Gastroesophageal sphincter (tissue), 4 donors: ENCODE measurements around the gene CXCR4. TPM values are rescaled to one million over a fixed set of nuclear protein-coding genes. Genes with fewer than 3 reads are reported as not detected.

Experiments used
- ATAC-seq: fragments of 150-250 bp; one replicate; pipeline ENCODE4 v1.9.1; 2016; ENCODE audit warnings: mild to moderate bottlenecking, moderate library complexity
- H3K27ac ChIP-seq, 4 donors: fragments of 200-600 bp; sonication (generic) in 3 of 4; 1 replicate in 3 of 4; 2 replicates in 1 of 4; pipeline ENCODE4 v1.5.1; 2016 to 2019
- H3K27me3 ChIP-seq: fragments of 200-600 bp; sonication (generic); one replicate; pipeline ENCODE4 v1.5.1; 2019
- H3K36me3 ChIP-seq, 2 donors: fragments of 200-600 bp; sonication (generic); one replicate each; pipeline ENCODE4 v1.5.1; 2019; ENCODE audit warnings: control low read depth in 1 of 2
- H3K4me1 ChIP-seq, 3 donors: fragments of 200-600 bp; sonication (generic); 1 replicate in 2 of 3; 2 replicates in 1 of 3; pipeline ENCODE4 v1.5.1; 2016 to 2019; ENCODE audit warnings: control low read depth in 2 of 3
- H3K4me3 ChIP-seq, 2 donors: fragments of 200-600 bp; sonication (generic); one replicate each; pipeline ENCODE4 v1.5.1; 2019; ENCODE audit warnings: mild to moderate bottlenecking in 1 of 2, moderate library complexity in 1 of 2
- H3K9me3 ChIP-seq, 3 donors: fragments of 200-600 bp; sonication (generic); one replicate each; pipeline ENCODE4 v1.5.1; 2017 to 2019; ENCODE audit warnings: control low read depth in 2 of 3
- EP300 ChIP-seq: sonication (generic); formaldehyde crosslinking; IDR thresholded peaks from one replicate; pipeline ENCODE4 v1.6.1; 2017; ENCODE audit warnings: antibody characterized with exemption, mild to moderate bottlenecking
- POLR2A ChIP-seq, 2 donors: fragments of 450-650 bp; IDR thresholded peaks; one replicate each; pipeline ENCODE4 v1.6.1; 2017; ENCODE audit warnings: antibody characterized with exemption in 2 of 2, mild to moderate bottlenecking in 2 of 2, moderate library complexity in 1 of 2
- POLR2AphosphoS5 ChIP-seq: sonication (generic); formaldehyde crosslinking; IDR thresholded peaks from one replicate; pipeline ENCODE4 v1.6.1; 2017; ENCODE audit warnings: antibody characterized with exemption
- WGBS, 2 donors: methylation state at CpG; one replicate each; pipeline ENCODE4 v1.1.5; 2018; ENCODE audit warnings: low coverage in 1 of 2; 5-methylcytosine and 5-hydroxymethylcytosine counted together
- total RNA-seq, 4 donors: library from RNA; depleted of rRNA; stranded (reverse); fragments of >200 nt; gene quantifications; one replicate each; pipeline ENCODE4 v1.1.0, GENCODE V29; 2016
- TF ChIP-seq, protein P1 (sequence below), 4 experiments: fragments of 200-600 bp in 2 of 4; fragments of 450-650 bp in 2 of 4; sonication (generic) in 1 of 4; IDR thresholded peaks; one replicate each; pipeline ENCODE4 v1.5.1; 2017 to 2019; ENCODE audit warnings: antibody characterized with exemption in 4 of 4, mild to moderate bottlenecking in 2 of 4, moderate library complexity in 2 of 4

Gene CXCR4
- total RNA-seq, 4 donors from 2014 or later: 5.1 to 8.2 (median 7.7) TPM

DNA sequence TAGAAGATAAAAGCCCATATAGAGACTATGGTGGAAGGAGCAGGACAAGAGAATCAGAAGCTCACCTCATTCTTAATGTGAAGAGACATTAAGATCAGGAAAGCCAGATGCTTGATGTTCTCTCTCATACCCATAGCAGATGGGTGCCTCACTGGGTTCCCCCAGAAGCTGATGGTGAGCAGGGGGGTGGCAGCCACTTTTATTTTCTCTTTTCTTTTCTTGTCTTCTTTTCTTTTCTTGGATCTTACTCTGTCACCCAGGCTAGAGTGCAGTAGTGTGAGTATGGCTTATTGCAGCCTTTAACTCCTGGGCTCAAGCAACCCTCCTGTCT, 14.8 kb upstream of the CXCR4 start:
- TF ChIP-seq POLR2AphosphoS5: no peak
- no peak for TF ChIP-seq EP300
- TF ChIP-seq POLR2A (IDR thresholded peaks at IDR 0.05): no peak
- TF ChIP-seq, protein P1, sequence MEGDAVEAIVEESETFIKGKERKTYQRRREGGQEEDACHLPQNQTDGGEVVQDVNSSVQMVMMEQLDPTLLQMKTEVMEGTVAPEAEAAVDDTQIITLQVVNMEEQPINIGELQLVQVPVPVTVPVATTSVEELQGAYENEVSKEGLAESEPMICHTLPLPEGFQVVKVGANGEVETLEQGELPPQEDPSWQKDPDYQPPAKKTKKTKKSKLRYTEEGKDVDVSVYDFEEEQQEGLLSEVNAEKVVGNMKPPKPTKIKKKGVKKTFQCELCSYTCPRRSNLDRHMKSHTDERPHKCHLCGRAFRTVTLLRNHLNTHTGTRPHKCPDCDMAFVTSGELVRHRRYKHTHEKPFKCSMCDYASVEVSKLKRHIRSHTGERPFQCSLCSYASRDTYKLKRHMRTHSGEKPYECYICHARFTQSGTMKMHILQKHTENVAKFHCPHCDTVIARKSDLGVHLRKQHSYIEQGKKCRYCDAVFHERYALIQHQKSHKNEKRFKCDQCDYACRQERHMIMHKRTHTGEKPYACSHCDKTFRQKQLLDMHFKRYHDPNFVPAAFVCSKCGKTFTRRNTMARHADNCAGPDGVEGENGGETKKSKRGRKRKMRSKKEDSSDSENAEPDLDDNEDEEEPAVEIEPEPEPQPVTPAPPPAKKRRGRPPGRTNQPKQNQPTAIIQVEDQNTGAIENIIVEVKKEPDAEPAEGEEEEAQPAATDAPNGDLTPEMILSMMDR (IDR thresholded peaks at IDR 0.05): no peak
- Histone ChIP-seq H3K27ac (no peak overlapping the region), H3K27me3 (no peaks in the 10 kb centered on the region), H3K4me1 (peaks cover 0 to 9% (median 0%) of the 10 kb centered on the region in 3 donors), H3K36me3 (no peaks in the 10 kb centered on the region), H3K4me3 (no peak overlapping the region), H3K9me3 (no peaks in the 10 kb centered on the region)
- no peak for ATAC-seq

GRCh38 chr2:136131961-136132824, 14.2 kb upstream of the CXCR4 start:
- Histone ChIP-seq H3K36me3 (no peaks in the 10 kb centered on the region), H3K4me3 (no peak overlapping the region), H3K9me3 (no peaks in the 10 kb centered on the region), H3K27me3 (no peaks in the 10 kb centered on the region), H3K4me1 (peaks cover 0 to 7% (median 0%) of the 10 kb centered on the region in 3 donors), H3K27ac (no peak overlapping the region)
- no peak for ATAC-seq
- TF ChIP-seq POLR2AphosphoS5 (no peak), EP300 (no peak), POLR2A (IDR thresholded peaks at IDR 0.05) (no peak)
- TF ChIP-seq, protein P1 (IDR thresholded peaks at IDR 0.05): no peak
- WGBS, 2 donors: 65 to 79% methylated on average over 9 to 15 of the region's 16 CpGs

DNA sequence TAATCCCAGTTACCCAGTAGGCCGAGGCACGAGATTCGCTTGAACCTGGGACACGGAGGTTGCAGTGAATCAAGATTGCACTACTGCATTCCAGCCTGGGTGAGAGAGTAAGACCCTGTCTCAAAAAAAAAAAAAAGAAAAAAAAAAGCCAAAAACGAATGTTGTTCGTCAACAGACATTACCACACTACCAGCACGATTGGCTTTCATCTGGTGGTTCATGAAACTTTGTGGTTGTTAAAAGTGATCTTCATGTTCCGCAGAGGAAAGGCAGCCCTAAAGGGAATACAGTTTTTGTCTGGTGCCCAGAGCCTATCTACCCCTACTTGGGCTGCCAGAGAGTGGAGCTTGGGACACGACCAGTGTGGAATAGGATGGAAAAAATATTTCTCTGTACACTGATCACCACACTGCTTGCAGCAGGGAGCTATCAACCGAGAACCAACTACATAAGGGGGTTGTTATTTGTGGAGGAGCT, 13.6 kb upstream of the CXCR4 start:
- Histone ChIP-seq H3K27me3 (no peaks in the 10 kb centered on the region), H3K36me3 (no peaks in the 10 kb centered on the region), H3K27ac (no peak overlapping the region), H3K4me1 (peaks cover 0 to 2% (median 0%) of the 10 kb centered on the region in 3 donors), H3K9me3 (no peaks in the 10 kb centered on the region), H3K4me3 (no peak overlapping the region)
- WGBS, 2 donors: 80 to 93% methylated on average over 1 to 4 of the region's 10 CpGs
- ATAC-seq: no peak
- TF ChIP-seq, protein P1 (IDR thresholded peaks at IDR 0.05): no peak
- TF ChIP-seq POLR2A (IDR thresholded peaks at IDR 0.05): no peak
- no peak for TF ChIP-seq EP300
- TF ChIP-seq POLR2AphosphoS5: no peak

GRCh38 chr2:136130511-136130910, 12.6 kb upstream of the CXCR4 start:
- ATAC-seq: no peak
- Histone ChIP-seq H3K27ac (no peak overlapping the region), H3K4me3 (no peak overlapping the region), H3K36me3 (no peaks in the 10 kb centered on the region), H3K27me3 (no peaks in the 10 kb centered on the region), H3K9me3 (no peaks in the 10 kb centered on the region), H3K4me1 (peaks cover 0 to 10% (median 0%) of the 10 kb centered on the region in 3 donors)
- TF ChIP-seq, protein P1 (IDR thresholded peaks at IDR 0.05): no peak
- TF ChIP-seq POLR2A (IDR thresholded peaks at IDR 0.05) (no peak), EP300 (no peak), POLR2AphosphoS5 (no peak)
- 83 to 100% methylated on average over 1 of the region's 1 CpG for WGBS, 2 donors

GRCh38 chr2:136130045-136130444, 12.1 kb upstream of the CXCR4 start:
- Histone ChIP-seq H3K4me1 (peaks cover 0 to 10% (median 0%) of the 10 kb centered on the region in 3 donors), H3K27me3 (no peaks in the 10 kb centered on the region), H3K36me3 (no peaks in the 10 kb centered on the region), H3K27ac (no peak overlapping the region), H3K9me3 (no peaks in the 10 kb centered on the region), H3K4me3 (no peak overlapping the region)
- no peak for ATAC-seq
- TF ChIP-seq POLR2AphosphoS5 (no peak), POLR2A (IDR thresholded peaks at IDR 0.05) (no peak), EP300 (no peak)
- TF ChIP-seq, protein P1 (IDR thresholded peaks at IDR 0.05): no peak
- 76 to 88% methylated on average over 3 of the region's 3 CpGs for WGBS, 2 donors
